Measurements from ENCODE around the gene MAP1LC3B.

The MAP1LC3B gene

DNA sequence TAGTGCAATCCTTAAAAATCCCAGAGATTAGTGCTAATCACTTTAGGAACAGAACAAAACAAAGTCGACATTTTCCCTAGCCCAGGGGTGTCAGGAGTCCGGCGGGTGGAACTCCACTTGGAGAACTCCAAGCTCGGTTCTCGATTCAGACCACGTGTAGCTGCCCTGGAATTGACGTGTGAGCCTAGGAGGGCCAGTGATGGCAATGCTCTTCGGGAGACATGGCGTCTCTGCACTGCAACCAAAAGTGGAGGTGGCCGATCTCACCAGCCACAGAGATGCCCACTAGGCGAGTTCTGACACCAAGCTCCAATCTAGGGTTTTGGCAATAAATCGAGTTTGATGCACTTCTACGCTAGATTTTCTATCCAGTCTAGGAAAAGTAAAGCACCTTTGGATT is 17.6 kb downstream of the MAP1LC3B start:
- DNase-seq (ENCODE audit: low read depth) = no peak

DNA sequence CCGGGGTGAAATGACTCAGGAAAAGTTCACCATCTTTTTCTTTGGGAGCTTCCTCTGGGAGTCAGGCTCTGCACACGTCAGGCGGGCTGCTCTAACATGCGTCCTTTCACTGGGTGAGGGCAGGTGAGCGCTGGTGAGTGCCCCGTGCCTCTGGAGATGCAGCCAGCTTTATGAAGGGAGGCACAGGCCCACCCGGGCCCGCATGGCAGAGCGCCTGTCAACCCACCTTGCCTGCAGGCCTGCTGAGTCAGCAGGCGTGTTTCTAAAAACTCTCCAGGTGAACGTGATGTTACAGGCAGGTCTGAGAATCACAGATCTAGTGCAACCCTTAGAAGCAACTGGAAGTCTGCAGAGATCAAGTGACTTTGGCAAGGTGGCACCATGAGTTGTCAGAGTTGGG is 18.4 kb downstream of the MAP1LC3B start:
- DNase-seq (ENCODE audit: low read depth) = no peak

DNA sequence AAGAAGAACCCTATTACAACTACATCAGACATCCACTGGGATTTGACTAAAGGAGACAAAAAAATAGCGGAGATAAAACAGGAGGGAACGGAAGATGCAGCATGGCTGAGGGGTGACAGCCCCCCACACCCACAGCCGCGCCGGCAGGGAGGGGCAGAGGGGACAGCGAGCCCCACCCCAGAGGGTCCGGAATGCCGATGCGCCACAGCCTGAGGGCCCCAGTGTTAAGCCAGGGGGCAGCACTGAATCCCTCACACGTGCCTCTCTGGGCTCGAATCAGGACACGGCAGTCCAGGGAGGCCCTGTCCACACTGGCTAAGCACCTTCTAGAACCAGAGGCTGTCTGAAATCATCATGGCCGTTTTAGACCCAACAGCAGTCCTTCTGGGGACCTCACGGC is 18.8 kb downstream of the MAP1LC3B start:
- DNase-seq (ENCODE audit: low read depth) = no peak

DNA sequence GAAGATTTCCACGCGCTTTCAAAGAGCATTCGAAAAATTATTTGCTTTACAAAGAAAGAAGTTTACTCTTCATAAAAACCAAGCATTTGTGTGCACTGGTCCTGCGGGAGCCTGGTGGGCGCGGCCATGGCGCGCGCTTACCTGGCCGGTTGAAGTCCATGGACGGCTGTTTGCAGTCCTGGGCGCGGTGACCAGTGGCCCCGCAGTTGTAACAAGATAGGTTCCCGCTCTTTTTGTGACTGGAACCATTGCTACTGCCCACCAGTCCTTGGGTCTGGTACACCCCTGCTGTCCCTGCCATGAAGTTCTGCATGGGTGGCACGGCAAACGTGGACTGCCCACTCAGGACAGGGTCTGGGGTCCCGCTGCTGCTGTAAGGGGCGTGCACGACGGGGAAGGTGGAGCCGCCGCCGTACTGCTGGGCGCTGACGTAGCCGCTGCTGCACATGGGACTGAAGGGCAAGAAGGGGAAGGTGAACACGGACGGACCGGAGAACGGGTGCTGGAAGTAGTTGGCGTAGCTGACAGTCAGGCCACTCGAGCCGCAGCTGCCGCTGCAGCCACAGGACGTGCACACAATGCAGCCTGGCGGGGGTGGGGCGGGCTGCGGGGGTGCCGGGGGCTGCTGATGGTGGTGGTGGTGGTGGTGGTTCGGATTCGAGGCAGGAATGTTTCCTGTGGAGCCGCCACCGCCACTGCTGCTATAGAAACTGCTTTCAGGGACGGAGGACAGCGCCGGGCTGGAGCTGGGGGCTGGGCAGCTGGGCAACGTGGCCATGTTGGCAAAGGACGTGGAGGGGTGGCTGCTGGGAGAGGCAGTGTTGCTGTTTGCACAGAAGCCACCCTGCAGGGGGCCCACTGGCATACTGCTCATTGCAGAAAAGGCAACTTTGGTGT is 19.5 kb downstream of the MAP1LC3B start:
- no peak for DNase-seq (ENCODE audit: low read depth)

DNA sequence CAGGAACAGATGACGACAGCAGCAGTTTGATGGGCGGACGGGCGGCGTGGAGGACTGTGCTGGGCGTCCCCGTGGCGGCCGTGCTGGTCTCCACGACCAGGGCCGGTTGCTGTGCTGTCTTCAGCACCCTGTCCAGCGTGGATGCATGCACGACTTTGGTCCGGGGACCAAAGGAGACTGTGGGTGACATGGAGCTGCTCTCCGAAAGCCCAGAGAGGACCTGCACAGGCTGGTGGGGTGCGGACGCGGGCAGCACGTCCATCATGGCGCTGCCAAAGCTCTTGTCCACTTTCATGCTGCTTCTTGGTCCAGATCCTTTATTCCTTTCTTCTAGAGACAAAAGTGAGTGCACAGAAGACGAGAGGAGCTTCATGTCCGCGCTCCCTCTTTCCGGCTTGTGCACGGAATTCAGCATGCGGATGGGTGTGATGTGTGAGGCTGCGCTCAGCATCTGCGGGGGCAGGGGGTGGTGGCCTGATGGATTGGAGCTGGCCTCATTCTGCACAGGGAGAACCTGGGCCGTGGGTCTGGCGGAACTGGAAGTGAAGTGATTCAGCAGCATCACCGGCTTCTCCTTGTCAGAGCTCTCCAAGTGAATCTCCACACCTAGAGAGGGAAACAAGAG is 20.3 kb downstream of the MAP1LC3B start:
- no peak for DNase-seq (ENCODE audit: low read depth)

DNA sequence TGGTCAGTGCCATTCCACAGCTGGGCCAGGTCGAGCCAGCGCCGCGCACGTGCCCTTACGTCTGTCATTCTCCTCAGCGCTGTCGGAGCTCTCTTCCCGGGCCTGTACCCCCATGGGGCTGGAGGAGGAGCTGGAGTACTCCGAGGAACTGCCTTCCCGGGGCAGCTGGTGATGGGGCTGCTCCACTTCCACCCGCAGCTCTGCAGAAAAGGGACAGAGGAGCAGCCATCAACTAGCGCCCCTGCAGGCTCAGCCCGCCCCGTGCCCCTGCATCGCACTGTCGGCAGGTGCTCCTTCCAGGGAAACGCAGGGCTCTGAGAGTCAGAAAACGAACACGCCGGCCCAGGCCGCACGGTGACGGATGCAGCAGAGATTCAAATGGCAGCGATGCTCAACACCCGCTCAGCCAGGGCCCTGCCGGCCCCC is 20.9 kb downstream of the MAP1LC3B start:
- no peak for DNase-seq (ENCODE audit: low read depth)

DNA sequence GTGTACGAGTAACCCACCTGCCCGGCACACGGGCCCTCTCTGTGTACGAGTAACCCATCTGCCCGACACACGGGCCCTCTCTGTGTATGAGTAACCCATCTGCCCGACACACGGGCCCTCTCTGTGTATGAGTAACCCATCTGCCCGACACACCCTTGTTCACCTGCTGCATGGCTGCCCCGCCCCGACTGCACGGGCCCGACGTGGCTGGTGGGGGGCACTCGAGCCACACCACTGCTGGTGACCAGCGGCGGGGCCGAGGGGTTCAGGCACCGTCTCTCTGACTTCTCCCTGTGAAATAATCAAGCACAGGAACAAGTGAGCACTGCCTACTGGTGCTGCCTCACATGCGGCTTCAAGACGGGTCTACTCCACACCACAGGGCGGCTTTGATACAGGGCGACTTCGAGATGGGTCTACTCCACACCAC is 22.1 kb downstream of the MAP1LC3B start:
- DNase-seq (ENCODE audit: low read depth) = no peak

DNA sequence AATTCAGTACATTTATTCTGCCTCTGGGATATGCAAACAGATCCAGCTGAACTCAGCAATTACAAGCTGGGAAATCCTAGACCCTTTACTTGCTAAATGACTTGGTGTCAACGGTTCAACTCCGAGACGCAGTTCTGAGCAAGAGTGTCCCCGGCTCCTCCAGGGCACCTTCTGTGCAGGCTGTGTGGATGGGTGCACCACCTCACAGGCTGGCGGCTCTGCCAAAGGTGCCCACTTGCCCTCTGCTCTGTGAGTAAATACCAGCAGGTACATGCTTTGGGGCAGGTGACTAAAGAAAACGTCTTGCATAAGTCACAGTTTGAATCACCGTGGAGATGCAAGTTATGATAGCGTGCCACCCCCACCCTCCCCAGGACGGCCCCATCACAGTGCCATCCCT is 23.3 kb downstream of the MAP1LC3B start:
- no peak for DNase-seq (ENCODE audit: low read depth)

DNA sequence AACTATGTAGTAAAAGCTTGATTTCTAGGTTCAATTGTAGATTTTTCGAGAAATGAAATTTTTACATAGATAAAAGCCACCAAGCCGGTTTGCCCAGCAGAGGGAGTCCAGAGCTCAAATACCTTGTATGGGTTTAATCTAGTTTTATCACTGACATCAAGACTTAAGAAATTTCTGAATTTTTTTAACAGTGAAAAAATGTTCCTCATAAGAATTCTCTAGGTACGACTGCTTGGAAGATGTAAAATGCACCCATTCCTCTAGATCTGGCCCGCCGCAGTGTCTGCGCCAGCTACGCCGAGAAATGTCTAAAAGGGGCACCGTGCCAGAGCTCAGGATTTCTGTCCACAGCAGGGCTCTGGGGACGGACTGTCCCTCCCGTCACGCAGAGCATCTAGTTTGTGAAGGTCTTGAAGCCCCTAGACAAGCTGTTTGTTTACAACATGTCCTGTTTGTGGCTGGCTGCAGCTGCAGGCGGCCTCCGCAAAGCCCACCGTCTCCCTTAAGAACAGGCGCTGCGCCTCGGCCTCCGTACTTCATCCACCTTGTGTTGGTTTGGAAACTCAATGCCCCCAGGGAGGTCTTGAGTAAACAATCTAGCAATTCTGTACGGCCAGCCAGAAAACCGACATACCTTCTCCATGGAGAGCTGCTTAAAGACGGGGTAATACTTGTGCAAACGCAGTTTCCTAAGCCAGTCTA is 24.8 kb downstream of the MAP1LC3B start:
- no peak for DNase-seq (ENCODE audit: low read depth)

DNA sequence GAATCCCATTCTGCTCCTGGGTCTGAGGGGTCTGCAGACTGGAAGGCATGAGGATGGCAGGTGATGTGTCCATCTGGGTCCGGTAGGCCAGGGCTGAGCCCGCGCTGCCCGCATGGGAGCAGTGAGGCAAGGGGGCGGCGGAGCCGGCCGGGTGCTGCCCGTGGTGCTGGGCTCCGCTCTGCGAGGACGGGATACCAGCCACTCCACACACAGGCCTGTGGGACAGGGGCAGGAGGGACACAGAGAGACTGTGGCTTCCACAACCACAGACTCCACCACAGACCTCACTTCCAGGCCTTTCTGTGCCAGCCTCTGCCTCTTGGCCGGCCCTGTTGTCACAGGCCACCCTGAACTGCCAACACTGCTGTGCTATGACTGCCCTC is 25.4 kb downstream of the MAP1LC3B start:
- DNase-seq (ENCODE audit: low read depth) = no peak

DNA sequence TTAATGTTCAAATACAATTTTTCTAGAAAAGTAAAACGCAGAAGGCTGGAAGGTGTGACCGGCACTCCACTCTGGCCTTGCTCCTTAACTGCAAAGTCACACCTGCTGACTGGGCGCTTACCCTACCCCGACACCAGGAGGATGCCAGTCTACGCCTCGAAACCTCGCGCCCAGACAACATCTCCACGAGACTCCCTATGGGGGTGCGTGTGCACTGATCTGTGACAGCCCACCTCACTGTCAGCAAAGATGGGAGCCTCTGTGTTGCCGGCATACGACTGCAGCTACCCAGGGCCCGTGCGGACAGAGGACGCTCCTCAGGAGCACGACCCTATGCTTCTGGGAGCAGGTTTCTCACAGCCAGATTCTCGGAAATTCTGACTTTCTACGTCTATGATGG is 26.1 kb downstream of the MAP1LC3B start:
- DNase-seq (ENCODE audit: low read depth) = no peak

DNA sequence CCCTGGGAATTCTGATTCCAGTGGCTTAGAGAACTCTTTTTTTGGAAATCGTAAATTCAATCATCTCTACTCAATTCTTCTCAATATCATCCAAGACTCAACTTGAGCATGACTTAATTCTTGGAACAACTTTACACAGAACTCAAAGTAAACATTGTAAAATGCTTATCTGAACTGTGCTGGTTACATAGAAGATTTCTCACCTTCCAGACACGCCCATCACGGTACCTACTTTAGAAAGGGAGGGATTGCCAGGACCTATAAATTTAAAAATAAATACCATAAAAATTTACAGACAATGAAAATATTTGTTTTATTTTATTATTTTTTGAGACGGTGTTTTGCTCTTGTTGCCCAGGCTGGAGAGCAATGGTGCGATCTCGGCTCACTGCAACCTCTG is 26.5 kb downstream of the MAP1LC3B start:
- DNase-seq (ENCODE audit: low read depth) = no peak

DNA sequence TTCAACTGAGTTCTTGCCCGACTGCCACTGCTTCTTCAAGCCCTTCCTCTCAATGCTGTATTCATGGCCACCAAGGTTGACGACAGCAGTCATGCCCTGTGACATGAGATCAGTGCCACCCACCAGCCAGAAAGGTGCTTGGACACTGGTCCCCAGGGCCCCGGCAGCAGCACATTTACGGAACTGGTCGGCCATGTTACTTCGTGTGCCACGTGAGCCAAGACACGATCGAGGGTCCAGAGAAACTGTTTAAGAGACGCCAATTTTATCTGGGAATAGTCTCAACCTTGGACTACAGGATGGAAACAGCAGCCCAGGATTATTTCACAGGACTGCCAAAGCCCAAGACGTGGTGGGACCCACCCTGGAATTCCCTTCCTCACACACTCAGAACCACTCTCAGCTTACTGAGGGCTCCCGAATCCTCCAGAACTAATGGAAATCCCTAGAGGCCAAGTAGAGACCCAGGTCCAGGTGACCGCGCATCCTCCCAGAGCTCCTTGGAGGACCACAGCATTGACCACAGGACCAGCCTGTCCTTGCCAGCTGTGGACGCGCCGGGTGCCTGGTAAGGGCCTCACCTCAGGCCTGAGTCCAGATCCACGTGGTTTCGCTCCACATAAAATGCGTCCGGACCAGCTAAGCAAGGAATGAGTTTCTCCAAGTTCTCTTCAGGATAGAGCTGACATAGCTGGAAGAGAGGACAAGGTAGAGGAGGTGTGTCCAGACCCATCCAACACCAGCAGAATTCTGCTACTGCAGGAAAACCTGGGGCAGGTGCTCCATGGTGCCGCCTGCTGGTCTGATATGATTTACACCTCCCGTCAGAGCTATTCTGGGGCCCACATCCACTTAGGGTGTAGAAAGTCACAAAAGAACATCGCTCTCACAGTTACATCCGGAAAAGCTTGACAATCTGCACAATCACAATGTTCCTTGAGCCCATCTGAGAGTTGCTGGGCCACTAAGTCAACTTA is 28.2 kb downstream of the MAP1LC3B start:
- no peak for DNase-seq (ENCODE audit: low read depth)

DNA sequence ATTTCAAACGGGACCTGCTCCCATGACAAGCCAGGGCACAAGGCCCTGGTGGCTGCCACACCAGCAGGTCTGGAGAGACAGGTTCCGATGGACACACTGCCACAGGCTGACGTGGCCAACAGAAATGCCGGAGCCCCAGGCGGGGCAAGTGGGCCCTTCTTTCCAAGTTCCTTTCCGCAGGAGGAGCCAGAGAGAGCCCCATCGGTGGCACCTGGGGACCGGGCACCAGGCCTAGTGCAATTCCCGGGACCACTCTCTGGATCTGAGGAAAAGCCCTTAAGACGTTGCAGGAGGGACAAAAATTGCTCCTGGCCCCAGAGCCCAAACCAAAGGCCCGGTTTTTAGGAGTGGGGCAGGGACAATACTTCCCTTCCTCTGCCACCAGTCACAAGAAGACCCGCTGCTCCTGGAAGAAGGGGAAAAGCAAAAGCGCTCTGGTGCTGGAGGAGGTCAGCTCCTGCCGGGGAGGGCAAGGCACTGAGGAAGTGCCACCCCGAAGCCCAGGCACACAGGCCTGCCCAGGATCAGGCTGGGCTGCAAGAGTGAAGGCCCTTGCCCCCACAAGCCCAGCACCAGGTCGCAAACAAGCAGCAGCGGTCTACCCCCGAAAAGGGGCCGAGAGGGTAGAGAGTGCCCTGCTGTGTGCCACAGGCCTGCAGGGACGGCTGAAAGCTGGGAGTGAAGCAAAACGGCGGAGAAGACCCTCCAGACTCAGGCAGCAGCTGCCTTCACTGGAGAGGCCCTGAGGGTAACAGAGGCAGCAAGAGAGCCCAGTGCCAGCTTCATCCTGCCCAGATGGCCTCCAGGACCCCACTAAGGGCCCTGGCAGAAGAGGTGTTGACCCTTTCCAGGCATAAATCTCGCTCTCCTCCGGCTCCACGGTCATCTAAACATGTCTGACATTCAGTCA is 29.1 kb downstream of the MAP1LC3B start:
- no peak for DNase-seq (ENCODE audit: low read depth)

DNA sequence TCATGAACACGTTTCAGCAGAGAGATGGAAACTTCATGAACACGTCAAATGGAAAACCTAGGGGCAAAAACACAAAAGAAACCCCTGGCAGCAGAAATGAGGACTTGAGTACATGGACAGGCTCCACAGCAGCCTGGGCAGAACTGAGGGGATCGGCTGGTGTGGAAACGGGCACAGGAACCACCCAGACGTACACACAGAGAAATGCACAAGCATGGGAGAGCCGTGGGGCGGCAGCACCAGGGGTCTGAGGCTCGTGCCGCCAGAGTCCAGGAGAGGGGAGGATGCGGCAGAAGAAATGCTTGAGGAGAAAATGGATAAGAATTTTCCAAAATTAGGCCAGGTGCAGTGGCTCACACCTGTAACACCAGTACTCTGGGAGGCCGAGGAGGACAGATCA is 30.0 kb downstream of the MAP1LC3B start:
- no peak for DNase-seq (ENCODE audit: low read depth)

DNA sequence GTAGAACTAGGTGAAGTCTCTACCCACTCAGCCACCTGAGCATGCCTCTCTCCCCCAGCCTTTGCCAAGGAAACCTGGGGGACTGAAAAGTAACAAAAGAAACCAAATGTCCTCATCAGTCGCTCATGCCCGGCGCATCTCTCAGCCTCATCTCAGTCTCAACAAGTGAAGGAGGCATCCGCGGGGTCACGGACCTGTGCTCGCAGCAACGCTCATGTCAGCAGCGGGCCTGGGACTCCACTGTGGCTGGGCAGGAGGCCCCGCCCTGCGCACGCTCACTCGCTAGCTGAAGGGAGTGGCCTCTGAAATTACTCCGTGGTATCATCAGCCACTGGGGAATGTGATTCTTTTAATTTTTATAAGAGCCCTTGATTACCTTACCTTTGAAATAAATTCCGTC is 31.3 kb downstream of the MAP1LC3B start:
- no peak for DNase-seq (ENCODE audit: low read depth)

DNA sequence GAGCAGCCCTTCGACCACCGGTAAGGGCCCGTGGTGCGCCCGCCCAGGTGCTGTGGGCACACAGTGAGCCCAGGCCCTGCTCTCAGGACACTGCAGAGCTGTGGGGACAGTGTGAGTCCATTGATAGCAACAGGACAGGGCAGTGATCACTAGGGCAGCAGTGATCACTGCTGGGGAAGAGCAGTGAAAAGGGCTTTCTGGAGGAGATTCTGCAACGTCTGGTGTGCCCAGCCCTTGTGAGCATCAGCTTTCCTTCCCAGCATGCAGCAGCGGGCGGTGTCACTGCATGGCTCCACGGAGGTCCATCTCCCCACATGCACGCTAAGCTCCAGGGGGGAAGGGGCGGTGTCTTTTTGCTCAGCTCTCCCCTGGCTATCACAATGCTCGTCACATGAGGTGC is 32.1 kb downstream of the MAP1LC3B start:
- DNase-seq (ENCODE audit: low read depth) = no peak

DNA sequence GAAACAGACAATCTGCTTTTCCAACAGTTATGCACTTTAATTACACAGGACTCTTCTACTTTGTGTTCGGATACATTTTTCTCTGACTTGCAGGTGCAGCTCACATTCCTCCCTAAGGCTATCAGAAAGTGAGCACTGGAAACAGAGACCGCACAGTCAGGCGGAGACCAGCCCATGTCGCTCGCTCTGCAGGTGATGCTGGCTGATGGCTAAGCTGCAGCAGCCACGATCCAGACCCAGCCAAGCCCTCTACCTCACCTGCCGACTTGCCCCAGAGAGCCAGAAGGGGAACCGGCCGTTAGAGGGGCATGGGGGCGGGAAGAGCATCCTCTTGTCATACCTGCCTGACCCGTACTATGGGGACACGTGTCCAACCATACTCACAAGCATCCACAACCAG is 33.8 kb downstream of the MAP1LC3B start:
- no peak for DNase-seq (ENCODE audit: low read depth)

DNA sequence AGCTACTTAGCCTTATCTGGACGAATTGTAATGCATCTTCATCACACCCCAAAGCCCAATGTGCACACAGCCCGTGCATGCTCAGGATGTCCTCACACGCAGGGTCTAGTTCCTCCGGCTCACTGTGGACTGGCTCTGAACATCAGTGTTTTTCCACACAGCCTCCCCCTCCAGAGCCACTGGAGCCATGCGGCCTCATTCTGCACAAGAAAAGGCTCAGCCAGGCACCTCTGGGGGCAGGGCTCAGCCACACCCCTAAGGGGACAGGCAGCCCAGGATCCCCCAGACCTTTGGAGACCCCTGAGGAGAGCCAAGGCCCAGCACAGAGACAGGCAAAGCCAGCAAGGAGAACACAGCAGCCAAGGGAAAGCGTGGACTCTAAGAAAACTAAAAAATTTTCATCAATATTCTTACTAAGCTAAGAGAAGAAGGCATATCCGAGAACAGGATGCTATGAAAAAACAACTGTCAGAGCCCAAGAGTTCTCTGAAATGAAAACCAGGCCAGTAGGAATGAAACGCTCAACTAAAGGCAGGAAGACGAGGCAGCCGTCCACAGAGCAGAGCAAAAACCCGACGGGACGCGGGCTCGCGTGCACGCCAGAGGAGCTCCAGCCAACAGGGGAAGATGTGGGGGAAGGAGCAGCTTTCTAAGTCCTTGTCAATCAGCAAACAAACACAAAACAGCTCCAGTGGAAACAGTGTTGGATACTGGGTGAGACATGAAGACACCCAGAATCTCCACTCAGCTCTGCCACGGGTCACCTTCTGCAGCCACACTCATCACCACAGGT is 34.5 kb downstream of the MAP1LC3B start:
- no peak for DNase-seq (ENCODE audit: low read depth)

DNA sequence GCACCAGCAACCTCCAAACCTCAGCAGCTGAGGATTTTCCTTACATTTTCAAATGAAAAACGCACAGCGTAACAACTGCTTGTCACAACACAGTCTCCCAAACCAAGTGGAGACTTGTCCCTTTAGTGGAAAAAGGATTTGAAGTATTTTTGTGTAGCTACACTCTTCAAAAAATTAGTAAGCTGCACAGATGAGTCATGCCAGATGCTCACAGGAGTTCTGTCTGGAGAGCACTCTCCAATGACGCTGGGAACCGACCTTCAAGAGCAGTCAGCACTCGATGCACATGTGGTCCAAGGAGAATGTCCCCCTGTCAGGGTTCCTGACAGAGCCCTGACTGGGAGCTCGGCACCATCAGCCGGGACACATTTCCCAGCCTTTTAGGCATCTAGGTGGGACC is 39.8 kb downstream of the MAP1LC3B start:
- no peak for DNase-seq (ENCODE audit: low read depth)
